Coronary artery (tissue), 2 donors: ENCODE data around the gene CADM4.

Source experiments
- DNase-seq: peaks from one replicate; pipeline ENCODE4 v3.0.0-alpha.2; 2017; ENCODE audit warnings: low spot score
- H3K27ac ChIP-seq, 2 donors: fragments of 200-600 bp; sonication (generic); one replicate each; pipeline ENCODE4 v1.5.1; 2016 to 2019
- H3K4me3 ChIP-seq: fragments of 200-600 bp; sonication (generic); 2 replicates; pipeline ENCODE4 v1.5.1; 2016; ENCODE audit warnings: mild to moderate bottlenecking, moderate library complexity
- CTCF ChIP-seq: fragments of 200-600 bp; sonication (generic); IDR thresholded peaks from one replicate; pipeline ENCODE4 v1.5.1; 2019; ENCODE audit warnings: antibody characterized with exemption

CADM4 gene

DNA sequence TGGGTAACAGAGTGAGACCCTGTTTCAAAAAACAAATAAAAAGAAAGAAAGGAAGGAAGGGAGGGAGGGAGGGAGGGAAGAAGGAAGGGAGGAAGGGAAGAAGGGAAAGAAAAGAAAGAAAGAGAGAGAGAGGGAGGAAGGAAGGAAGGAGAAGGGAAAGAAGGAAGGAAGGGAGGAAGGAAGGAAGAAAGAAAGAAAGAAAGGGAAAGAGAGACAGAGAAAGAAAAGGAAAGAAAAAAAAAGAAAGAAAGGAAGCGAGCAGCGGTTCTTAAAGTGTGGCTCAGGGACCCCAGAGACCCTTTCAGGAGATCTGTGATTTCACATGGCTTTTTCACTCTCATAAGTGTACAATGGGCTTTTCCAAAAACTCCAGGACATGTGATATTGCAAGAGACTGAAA, 9.9 kb upstream of the CADM4 start:
- no peak overlapping the region for H3K27ac ChIP-seq
- no peak overlapping the region for H3K4me3 ChIP-seq
- TF ChIP-seq CTCF: no peak
- DNase-seq: no peak

DNA sequence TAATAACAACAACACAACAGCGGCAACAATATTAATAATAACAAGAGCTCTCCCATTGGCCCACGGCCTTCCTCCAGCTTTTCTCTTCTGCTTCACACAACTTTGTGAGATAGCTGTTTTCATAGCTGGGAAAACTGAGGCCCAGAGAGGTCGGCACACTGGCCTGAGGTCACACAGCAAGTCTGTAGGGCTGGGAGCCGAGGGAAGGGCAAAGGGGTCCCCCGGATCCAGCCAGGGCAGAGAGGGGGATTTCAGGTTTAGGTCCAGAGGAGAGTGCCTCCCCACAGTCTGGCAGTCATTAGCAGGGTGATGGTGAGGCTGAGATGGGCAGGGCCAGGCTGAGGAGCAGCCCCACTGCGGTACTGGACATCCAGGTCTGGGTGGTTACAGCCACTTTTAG, 9.0 kb upstream of the CADM4 start:
- no peak for TF ChIP-seq CTCF
- no peak for DNase-seq
- no peak overlapping the region for H3K27ac ChIP-seq
- no peak overlapping the region for H3K4me3 ChIP-seq

DNA sequence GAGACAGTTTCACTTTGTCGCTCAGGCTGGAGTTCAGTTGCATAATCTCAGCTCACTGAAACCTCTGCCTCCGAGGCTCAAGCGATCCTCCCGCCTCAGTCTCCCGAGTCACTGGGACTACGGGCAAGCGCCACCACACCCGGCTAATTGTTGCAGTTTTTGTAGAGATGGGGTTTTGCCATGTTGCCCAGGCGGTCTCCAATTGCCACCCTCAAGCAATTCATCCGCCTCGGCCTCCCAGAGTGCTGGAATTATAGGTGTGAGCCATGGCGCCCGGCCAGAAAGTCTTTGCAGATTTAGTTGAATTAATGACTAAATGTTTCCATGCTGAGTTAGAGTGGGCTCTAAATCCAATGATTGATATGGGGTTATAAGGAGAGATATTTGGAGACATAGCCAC, 4.5 kb upstream of the CADM4 start:
- no peak for TF ChIP-seq CTCF
- no peak overlapping the region for H3K27ac ChIP-seq
- H3K4me3 ChIP-seq: no peak overlapping the region
- DNase-seq: no peak

- DNase-seq: no peak
- no peak overlapping the region for H3K4me3 ChIP-seq
- no peak for TF ChIP-seq CTCF
- no peak overlapping the region for H3K27ac ChIP-seq
These were observed 3.7 kb upstream of the CADM4 start for GRCh38 chr19:43643326-43643725.

- H3K27ac ChIP-seq: no peak overlapping the region
- no peak for TF ChIP-seq CTCF
- DNase-seq: no peak
- H3K4me3 ChIP-seq: no peak overlapping the region
These were observed 2.9 kb upstream of the CADM4 start for GRCh38 chr19:43642531-43642930.

GRCh38 chr19:43641333-43641732, 1.7 kb upstream of the CADM4 start:
- TF ChIP-seq CTCF: no peak
- Histone ChIP-seq H3K27ac (no peak overlapping the region), H3K4me3 (no peak overlapping the region)
- no peak for DNase-seq

- DNase-seq: no peak
- H3K27ac ChIP-seq: no peak overlapping the region
These were observed 741 bp upstream of the CADM4 start for GRCh38 chr19:43640424-43640757.

More at GRCh38 chr19:43640424-43640757, 741 bp upstream of the CADM4 start:
- peak overlapping the region; percentile 78 for H3K4me3 ChIP-seq
- no peak for TF ChIP-seq CTCF
